Measurements from ENCODE around the gene PRSS2.

DNA sequence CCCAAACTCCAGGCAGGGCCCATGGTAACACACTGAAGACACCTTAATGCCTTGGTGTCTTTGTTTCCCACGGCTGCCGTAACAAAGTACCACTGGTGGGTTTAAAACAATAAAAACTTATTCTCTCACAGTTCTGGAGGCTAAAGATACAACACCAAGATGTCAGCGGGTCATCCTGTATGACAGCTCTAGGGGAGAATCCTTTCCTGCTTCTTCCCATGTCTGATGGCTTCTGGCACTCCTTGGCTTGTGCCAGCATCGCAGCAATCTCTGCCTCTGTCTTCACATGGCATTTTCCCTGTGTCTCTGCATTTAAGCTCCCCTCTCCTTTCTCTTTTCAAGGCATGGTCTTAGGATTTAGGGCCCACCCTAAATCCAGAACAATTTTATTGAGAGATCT lies 33.1 kb downstream of the PRSS2 start:
- TF ChIP-seq POLR2A (IDR thresholded peaks at IDR 0.05; ENCODE audit: low read length) (no peak), GATA1 (IDR thresholded peaks at IDR 0.05; ENCODE audit: low read depth, low read length) (no peak)

Data from erythroblast (primary cell).